Hepatocyte (in vitro differentiated cells): Measurements from ENCODE around the gene PCGF5. TPM values are rescaled to one million over a fixed set of nuclear protein-coding genes. Genes with fewer than 3 reads are reported as not detected.

Experiments used
- DNase-seq: peaks from one replicate; pipeline ENCODE4 v3.0.0-alpha.2; 2016; ENCODE audit warnings: low spot score
- H2AFZ ChIP-seq: fragments of 200-600 bp; sonication (generic); 2 replicates; pipeline ENCODE4 v1.6.0; 2016; ENCODE audit warnings: antibody characterized with exemption, mild to moderate bottlenecking
- H3K27ac ChIP-seq: fragments of 200-600 bp; sonication (generic); 2 replicates; pipeline ENCODE4 v1.5.1; 2016; ENCODE audit warnings: mild to moderate bottlenecking
- H3K27me3 ChIP-seq: fragments of 200-600 bp; sonication (generic); 2 replicates; pipeline ENCODE4 v1.6.1; 2016
- H3K36me3 ChIP-seq: fragments of 200-600 bp; sonication (generic); replicated peaks from 2 replicates; pipeline ENCODE4 v1.5.1; 2016; ENCODE audit warnings: low read depth; ENCODE audit not compliant: insufficient read depth
- H3K4me1 ChIP-seq: fragments of 200-600 bp; sonication (generic); 2 replicates; pipeline ENCODE4 v1.5.1; 2016; ENCODE audit warnings: mild to moderate bottlenecking, moderate library complexity; ENCODE audit not compliant: insufficient read depth
- H3K4me2 ChIP-seq: fragments of 200-600 bp; sonication (generic); 2 replicates; pipeline ENCODE4 v1.6.0; 2016
- H3K4me3 ChIP-seq: fragments of 200-600 bp; sonication (generic); 2 replicates; pipeline ENCODE4 v1.5.1; 2016; ENCODE audit warnings: mild to moderate bottlenecking
- H3K79me2 ChIP-seq: fragments of 200-600 bp; sonication (generic); 2 replicates; pipeline ENCODE4 v1.6.0; 2017; ENCODE audit warnings: mild to moderate bottlenecking
- H3K9me2 ChIP-seq: fragments of 200-600 bp; sonication (generic); replicated peaks from 2 replicates; pipeline ENCODE4 v1.6.0; 2017; ENCODE audit warnings: mild to moderate bottlenecking; ENCODE audit not compliant: insufficient read depth
- H3K9me3 ChIP-seq: fragments of 200-600 bp; sonication (generic); 2 replicates; pipeline ENCODE4 v1.5.1; 2016; ENCODE audit warnings: low read depth, mild to moderate bottlenecking
- H4K20me1 ChIP-seq: fragments of 200-600 bp; sonication (generic); 2 replicates; pipeline ENCODE4 v1.6.0; 2016; ENCODE audit warnings: mild to moderate bottlenecking; ENCODE audit not compliant: insufficient read depth, poor library complexity, severe bottlenecking
- CTCF ChIP-seq: fragments of 200-600 bp; sonication (generic); IDR thresholded peaks from 2 replicates; pipeline ENCODE4 v1.5.1; 2016; ENCODE audit warnings: antibody characterized with exemption, mild to moderate bottlenecking; ENCODE audit not compliant: poor library complexity
- EZH2 ChIP-seq: fragments of 200-600 bp; sonication (generic); IDR thresholded peaks from 2 replicates; pipeline ENCODE4 v1.6.1; 2016; ENCODE audit warnings: antibody characterized with exemption, mild to moderate bottlenecking, borderline replicate concordance
- EZH2phosphoT487 ChIP-seq: fragments of 200-600 bp; sonication (generic); IDR thresholded peaks from one replicate; pipeline ENCODE4 v1.6.1; 2018; ENCODE audit warnings: antibody characterized with exemption, mild to moderate bottlenecking, low read depth, moderate library complexity; ENCODE audit not compliant: unreplicated experiment, severe bottlenecking
- WGBS: methylation state at CpG from one replicate; pipeline ENCODE4 v1.1.6; 2016; ENCODE audit warnings: low lambda C conversion rate; ENCODE audit errors: missing lambda C conversion rate; 5-methylcytosine and 5-hydroxymethylcytosine counted together
- polyA plus RNA-seq: library from polyadenylated mRNA; unstranded; fragments of >200 nt; fragmentation: Nextera tagmentation; extraction: Ambion mirVana; gene quantifications from 2 replicates; pipeline ENCODE4 v1.2.1, GENCODE V29; 2016
- total RNA-seq: library from RNA; depleted of rRNA; stranded (reverse); fragments of >200 nt; gene quantifications from 2 replicates; pipeline ENCODE4 v1.2.3, GENCODE V29; 2014

The PCGF5 gene
- total and polyA plus RNA-seq, 2 experiments from 2014 or later: 32.1 to 38.7 TPM

- TF ChIP-seq CTCF (no peak), EZH2 (no peak), EZH2phosphoT487 (no peak)
- Histone ChIP-seq H3K9me2 (no peaks in the 10 kb centered on the region), H3K27ac (no peak overlapping the region), H4K20me1 (peaks cover 9% of the 10 kb centered on the region), H3K36me3 (no peaks in the 10 kb centered on the region), H3K4me1 (peaks cover 10% of the 10 kb centered on the region), H3K27me3 (no peaks in the 10 kb centered on the region), H3K4me2 (no peak overlapping the region), H3K79me2 (peaks cover 44% of the 10 kb centered on the region), H3K9me3 (no peaks in the 10 kb centered on the region), H3K4me3 (no peak overlapping the region), H2AFZ (no peak overlapping the region)
- 88% methylated on average over 3 of the region's 3 CpGs for WGBS
- no peak for DNase-seq
Measured at GRCh38 chr10:91226093-91226492, 5.6 kb downstream of the PCGF5 start.

GRCh38 chr10:91227576-91227975 is 7.1 kb downstream of the PCGF5 start:
- Histone ChIP-seq H2AFZ (no peak overlapping the region), H3K4me1 (no peaks in the 10 kb centered on the region), H4K20me1 (peaks cover 3% of the 10 kb centered on the region), H3K9me2 (no peaks in the 10 kb centered on the region), H3K79me2 (peaks cover 33% of the 10 kb centered on the region), H3K27ac (no peak overlapping the region), H3K27me3 (no peaks in the 10 kb centered on the region), H3K9me3 (no peaks in the 10 kb centered on the region), H3K4me3 (no peak overlapping the region), H3K36me3 (no peaks in the 10 kb centered on the region), H3K4me2 (no peak overlapping the region)
- TF ChIP-seq EZH2phosphoT487: no peak
- TF ChIP-seq EZH2: no peak
- no peak for TF ChIP-seq CTCF
- 62% methylated on average over 1 of the region's 1 CpG for WGBS
- DNase-seq: no peak

- no peaks in the 10 kb centered on the region for H3K27me3 ChIP-seq
- no peak overlapping the region for H2AFZ ChIP-seq
- no peaks in the 10 kb centered on the region for H3K36me3 ChIP-seq
- no peak for DNase-seq
- no peak overlapping the region for H3K4me2 ChIP-seq
- no peak for TF ChIP-seq EZH2
- no peak for TF ChIP-seq EZH2phosphoT487
- TF ChIP-seq CTCF: no peak
- H4K20me1 ChIP-seq: no peaks in the 10 kb centered on the region
- H3K27ac ChIP-seq: no peak overlapping the region
- H3K4me1 ChIP-seq: no peaks in the 10 kb centered on the region
- no peaks in the 10 kb centered on the region for H3K9me3 ChIP-seq
- peaks cover 13% of the 10 kb centered on the region for H3K79me2 ChIP-seq
- no peaks in the 10 kb centered on the region for H3K9me2 ChIP-seq
- WGBS: 89% methylated on average over 1 of the region's 1 CpG
- no peak overlapping the region for H3K4me3 ChIP-seq
Measured at GRCh38 chr10:91229683-91230082, 9.2 kb downstream of the PCGF5 start.

GRCh38 chr10:91238191-91238590 is 17.7 kb downstream of the PCGF5 start:
- no peak for DNase-seq
- no peaks in the 10 kb centered on the region for H3K79me2 ChIP-seq
- WGBS: 78% methylated on average over 1 of the region's 1 CpG
- H3K4me2 ChIP-seq: no peak overlapping the region
- H3K4me3 ChIP-seq: no peak overlapping the region
- TF ChIP-seq EZH2phosphoT487 (no peak), EZH2 (no peak), CTCF (no peak)
- no peaks in the 10 kb centered on the region for H3K9me2 ChIP-seq
- H3K27me3 ChIP-seq: no peaks in the 10 kb centered on the region
- H3K9me3 ChIP-seq: no peaks in the 10 kb centered on the region
- H2AFZ ChIP-seq: no peak overlapping the region
- H4K20me1 ChIP-seq: no peaks in the 10 kb centered on the region
- no peaks in the 10 kb centered on the region for H3K36me3 ChIP-seq
- H3K4me1 ChIP-seq: no peaks in the 10 kb centered on the region
- no peak overlapping the region for H3K27ac ChIP-seq
